HEK293 (cell line): ENCODE data around the gene PIK3CA.

Source experiments
- CTCF ChIA-PET: fragments of 350-600 bp; formaldehyde crosslinking; extraction: SDS; loops from one replicate; lab custom pipeline; 2021; ENCODE audit warnings: antibody characterized with exemption; lab: Yijun Ruan, JAX
- POLR2A ChIA-PET: fragments of 300-600 bp; formaldehyde crosslinking; extraction: SDS; loops from one replicate; lab custom pipeline; 2020; ENCODE audit warnings: antibody characterized with exemption, inconsistent platforms; lab: Yijun Ruan, JAX
- H3K27ac ChIP-seq: fragments of 200-500 bp; sonication (Bioruptor generic); 2 replicates; pipeline ENCODE4 v1.5.1; 2014; ENCODE audit warnings: low read depth, low read length, control low read depth, inconsistent platforms; ENCODE audit errors: extremely low read depth
- H3K36me3 ChIP-seq, 2 experiments: fragments of 200-500 bp in 1 of 2; sonication (Bioruptor generic) in 1 of 2; 1 replicate in 1 of 2; 2 replicates in 1 of 2; pipeline ENCODE4 v1.5.1; 2014 to 2017; ENCODE audit warnings: inconsistent platforms in 2 of 2, low read length in 2 of 2; ENCODE audit not compliant: control insufficient read depth in 2 of 2, insufficient read depth in 1 of 2
- H3K4me1 ChIP-seq: fragments of 200-500 bp; sonication (Bioruptor generic); 2 replicates; pipeline ENCODE4 v1.5.1; 2014; ENCODE audit warnings: mild to moderate bottlenecking, low read length, inconsistent platforms; ENCODE audit not compliant: control insufficient read depth, insufficient read depth
- H3K4me3 ChIP-seq: 2 replicates; pipeline ENCODE4 v1.5.1; 2011; ENCODE audit warnings: low read depth, mild to moderate bottlenecking, control low read depth, low read length, moderate library complexity
- H3K9me3 ChIP-seq: fragments of 200-500 bp; sonication (Bioruptor generic); 2 replicates; pipeline ENCODE4 v1.5.1; 2014; ENCODE audit warnings: low read depth, low read length, inconsistent platforms; ENCODE audit not compliant: control insufficient read depth, insufficient read depth
- EGR2 ChIP-seq: fragments of 450-650 bp; formaldehyde crosslinking; IDR thresholded peaks from 2 replicates; pipeline ENCODE4 v1.5.1; 2016; ENCODE audit warnings: low read depth, missing biosample characterization, missing genetic modification characterization
- ELK4 ChIP-seq: IDR thresholded peaks from 2 replicates; pipeline ENCODE4 v1.6.1; 2011; ENCODE audit warnings: mild to moderate bottlenecking, low read depth, low read length, borderline replicate concordance
- GFI1B ChIP-seq: fragments of 450-650 bp; formaldehyde crosslinking; IDR thresholded peaks from 2 replicates; pipeline ENCODE4 v1.5.1; 2016; ENCODE audit warnings: missing biosample characterization, missing genetic modification characterization
- GLIS1 ChIP-seq: fragments of 450-650 bp; formaldehyde crosslinking; IDR thresholded peaks from 2 replicates; pipeline ENCODE4 v1.5.1; 2016; ENCODE audit warnings: missing biosample characterization, missing genetic modification characterization
- KLF17 ChIP-seq: fragments of 450-650 bp; formaldehyde crosslinking; IDR thresholded peaks from 2 replicates; pipeline ENCODE4 v1.5.1; 2016; ENCODE audit warnings: missing biosample characterization, missing genetic modification characterization
- SCRT2 ChIP-seq: fragments of 450-650 bp; formaldehyde crosslinking; IDR thresholded peaks from 2 replicates; pipeline ENCODE4 v1.5.1; 2016; ENCODE audit warnings: missing biosample characterization, missing genetic modification characterization
- SP3 ChIP-seq: fragments of 450-650 bp; formaldehyde crosslinking; IDR thresholded peaks from 2 replicates; pipeline ENCODE4 v1.5.1; 2016; ENCODE audit warnings: missing biosample characterization, missing genetic modification characterization
- ZBTB8A ChIP-seq: fragments of 450-650 bp; formaldehyde crosslinking; IDR thresholded peaks from 2 replicates; pipeline ENCODE4 v1.5.1; 2016; ENCODE audit warnings: missing biosample characterization, missing genetic modification characterization
- ZFP41 ChIP-seq: fragments of 450-650 bp; formaldehyde crosslinking; IDR thresholded peaks from 2 replicates; pipeline ENCODE4 v1.5.1; 2016; ENCODE audit warnings: missing biosample characterization, missing genetic modification characterization, borderline replicate concordance
- ZNF155 ChIP-seq: fragments of 450-650 bp; formaldehyde crosslinking; IDR thresholded peaks from 2 replicates; pipeline ENCODE4 v1.5.1; 2016; ENCODE audit warnings: missing biosample characterization, missing genetic modification characterization
- ZNF184 ChIP-seq: fragments of 450-650 bp; IDR thresholded peaks from 2 replicates; pipeline ENCODE4 v1.5.1; 2018; ENCODE audit warnings: missing biosample characterization, mild to moderate bottlenecking, missing genetic modification characterization
- ZNF2 ChIP-seq: fragments of 450-650 bp; formaldehyde crosslinking; IDR thresholded peaks from 2 replicates; pipeline ENCODE4 v1.5.1; 2016; ENCODE audit warnings: missing biosample characterization, missing genetic modification characterization
- ZNF202 ChIP-seq: fragments of 450-650 bp; formaldehyde crosslinking; IDR thresholded peaks from 2 replicates; pipeline ENCODE4 v1.5.1; 2016; ENCODE audit warnings: missing biosample characterization, missing genetic modification characterization, borderline replicate concordance
- ZNF274 ChIP-seq, 2 experiments: fragments of 200-500 bp in 1 of 2; fragments of 450-650 bp in 1 of 2; sonication (Bioruptor generic) in 1 of 2; formaldehyde crosslinking in 1 of 2; IDR thresholded peaks; 2 replicates each; pipeline versions ENCODE4 v1.5.1 to v1.6.1; 2014 to 2016; ENCODE audit warnings: borderline replicate concordance in 1 of 2, inconsistent platforms in 1 of 2, low read length in 1 of 2, missing biosample characterization in 1 of 2, missing genetic modification characterization in 1 of 2
- ZNF324 ChIP-seq: fragments of 450-650 bp; formaldehyde crosslinking; IDR thresholded peaks from 2 replicates; pipeline ENCODE4 v1.5.1; 2016; ENCODE audit warnings: missing biosample characterization, missing genetic modification characterization
- ZNF394 ChIP-seq: fragments of 450-650 bp; formaldehyde crosslinking; IDR thresholded peaks from 2 replicates; pipeline ENCODE4 v1.5.1; 2016; ENCODE audit warnings: missing biosample characterization, missing genetic modification characterization, mild to moderate bottlenecking, moderate library complexity, borderline replicate concordance
- ZNF449 ChIP-seq: fragments of 450-650 bp; formaldehyde crosslinking; IDR thresholded peaks from 2 replicates; pipeline ENCODE4 v1.5.1; 2017; ENCODE audit warnings: missing biosample characterization, mild to moderate bottlenecking, missing genetic modification characterization, moderate library complexity
- ZNF501 ChIP-seq: fragments of 450-650 bp; formaldehyde crosslinking; IDR thresholded peaks from 2 replicates; pipeline ENCODE4 v1.5.1; 2016; ENCODE audit warnings: missing biosample characterization, missing genetic modification characterization
- ZNF530 ChIP-seq: fragments of 450-650 bp; formaldehyde crosslinking; IDR thresholded peaks from 2 replicates; pipeline ENCODE4 v1.5.1; 2016; ENCODE audit warnings: low read depth, missing biosample characterization, missing genetic modification characterization
- ZNF549 ChIP-seq: fragments of 450-650 bp; IDR thresholded peaks from 2 replicates; pipeline ENCODE4 v1.5.1; 2018; ENCODE audit warnings: missing biosample characterization, missing genetic modification characterization, mild to moderate bottlenecking, inconsistent platforms, moderate library complexity
- ZNF580 ChIP-seq: fragments of 450-650 bp; formaldehyde crosslinking; IDR thresholded peaks from 2 replicates; pipeline ENCODE4 v1.5.1; 2016; ENCODE audit warnings: missing biosample characterization, missing genetic modification characterization
- ZNF624 ChIP-seq: fragments of 450-650 bp; formaldehyde crosslinking; IDR thresholded peaks from 2 replicates; pipeline ENCODE4 v1.5.1; 2017; ENCODE audit warnings: missing biosample characterization, missing genetic modification characterization
- ZNF664 ChIP-seq: fragments of 450-650 bp; formaldehyde crosslinking; IDR thresholded peaks from 2 replicates; pipeline ENCODE4 v1.5.1; 2016; ENCODE audit warnings: missing biosample characterization, missing genetic modification characterization
- ZNF677 ChIP-seq: fragments of 450-650 bp; IDR thresholded peaks from 2 replicates; pipeline ENCODE4 v1.5.0; 2018; ENCODE audit warnings: missing biosample characterization, mild to moderate bottlenecking, missing genetic modification characterization, moderate library complexity
- ZNF692 ChIP-seq: fragments of 450-650 bp; formaldehyde crosslinking; IDR thresholded peaks from 2 replicates; pipeline ENCODE4 v1.5.1; 2016; ENCODE audit warnings: missing biosample characterization, missing genetic modification characterization
- ZNF747 ChIP-seq: fragments of 450-650 bp; formaldehyde crosslinking; IDR thresholded peaks from 2 replicates; pipeline ENCODE4 v1.5.1; 2016; ENCODE audit warnings: missing biosample characterization, missing genetic modification characterization
- ZNF76 ChIP-seq: fragments of 450-650 bp; formaldehyde crosslinking; IDR thresholded peaks from 2 replicates; pipeline ENCODE4; 2016; ENCODE audit warnings: low read depth, missing biosample characterization, missing genetic modification characterization, borderline replicate concordance
- ZNF776 ChIP-seq: fragments of 450-650 bp; formaldehyde crosslinking; IDR thresholded peaks from 2 replicates; pipeline ENCODE4 v1.5.0; 2017; ENCODE audit warnings: missing biosample characterization, missing genetic modification characterization, borderline replicate concordance
- ZNF785 ChIP-seq: fragments of 450-650 bp; formaldehyde crosslinking; IDR thresholded peaks from 2 replicates; pipeline ENCODE4 v1.5.1; 2016; ENCODE audit warnings: missing biosample characterization, missing genetic modification characterization
- ZSCAN5A ChIP-seq: fragments of 450-650 bp; formaldehyde crosslinking; IDR thresholded peaks from 2 replicates; pipeline ENCODE4 v1.5.1; 2016; ENCODE audit warnings: missing biosample characterization, missing genetic modification characterization

The PIK3CA gene

GRCh38 chr3:179264449-179264848, 116.3 kb downstream of the PIK3CA start:
- no peaks in the 10 kb centered on the region for H3K4me1 ChIP-seq
- no peaks in the 10 kb centered on the region for H3K9me3 ChIP-seq
- no peaks in the 10 kb centered on the region for H3K36me3 ChIP-seq
- no peak overlapping the region for H3K4me3 ChIP-seq
- no peak overlapping the region for H3K27ac ChIP-seq
- POLR2A ChIA-PET: no interaction called here
- TF ChIP-seq KLF17 (tag by site-specific recombination) (no peak), ZNF549 (tag by site-specific recombination) (no peak), ZNF76 (no peak), SCRT2 (tag by site-specific recombination) (no peak), ZNF530 (tag by site-specific recombination) (no peak), GLIS1 (tag by site-specific recombination) (no peak), EGR2 (tag by site-specific recombination) (no peak), ZNF449 (tag by site-specific recombination) (no peak), ZNF692 (tag by site-specific recombination) (no peak), ZBTB8A (tag by site-specific recombination) (no peak), GFI1B (tag by site-specific recombination) (no peak), ZNF324 (tag by site-specific recombination) (no peak), ZSCAN5A (tag by site-specific recombination) (no peak), ZNF501 (no peak), ZNF394 (tag by site-specific recombination) (no peak)
- CTCF ChIA-PET: no interaction called here

- no peaks in the 10 kb centered on the region for H3K36me3 ChIP-seq
- H3K4me3 ChIP-seq: no peak overlapping the region
- no peaks in the 10 kb centered on the region for H3K9me3 ChIP-seq
- no peaks in the 10 kb centered on the region for H3K4me1 ChIP-seq
- POLR2A ChIA-PET: no interaction called here
- CTCF ChIA-PET: no interaction called here
- TF ChIP-seq ZNF155 (tag by site-specific recombination) (no peak), ZNF624 (no peak), ZNF677 (tag by site-specific recombination) (no peak), ZNF274 (IDR thresholded peaks at IDR 0.05; ENCODE audit: low read length) (no peak), ZNF274 (tag by site-specific recombination; IDR thresholded peaks at IDR 0.05; ENCODE audit: borderline replicate concordance) (no peak), SP3 (tag by site-specific recombination) (no peak), ZNF202 (tag by site-specific recombination) (no peak), ZNF580 (no peak), GLIS1 (tag by site-specific recombination) (no peak), ZNF776 (tag by site-specific recombination) (no peak), ZNF747 (no peak), ZFP41 (tag by site-specific recombination) (no peak), ZNF2 (tag by site-specific recombination) (no peak), ZNF184 (tag by site-specific recombination) (no peak), ELK4 (no peak), ZNF664 (tag by site-specific recombination) (no peak), ZNF785 (no peak)
- TF ChIP-seq, all 188 proteins: peak for 0
- H3K27ac ChIP-seq: no peak overlapping the region
Measured at GRCh38 chr3:179265092-179265491, 116.9 kb downstream of the PIK3CA start.
